ENCODE measurements around the gene ANTXR1. TPM values are rescaled to one million over a fixed set of nuclear protein-coding genes. Genes with fewer than 3 reads are reported as not detected.

ANTXR1 gene
- total and polyA plus RNA-seq, 5 donors from 2014 or later: not detected

- H3K4me1 Mint-ChIP-seq: no peaks in the 10 kb centered on the region
- Histone ChIP-seq H3K4me3 (ENCODE audit: low read depth, low read length) (no peak overlapping the region), H3K9me3 (ENCODE audit: control insufficient read depth in 2 of 2, low read length in 2 of 2) (no peaks in the 10 kb centered on the region), H3K4me1 (ENCODE audit: control insufficient read depth, insufficient read depth, low read length, poor library complexity, severe bottlenecking) (no peaks in the 10 kb centered on the region), H3K36me3 (ENCODE audit: control insufficient read depth, insufficient read depth, low read length) (no peaks in the 10 kb centered on the region), H3K27me3 (ENCODE audit: control insufficient read depth, insufficient read depth, low read length) (peaks cover 14% of the 10 kb centered on the region), H3K27ac (ENCODE audit: insufficient read depth, low read length, poor library complexity, severe bottlenecking) (no peak overlapping the region)
- H3K9me3 Mint-ChIP-seq: peaks cover 0 to 4% (median 0%) of the 10 kb centered on the region in 7 donors
- H3K36me3 Mint-ChIP-seq: no peaks in the 10 kb centered on the region
- no peak overlapping the region for H3K27ac Mint-ChIP-seq
- DNase-seq: no peak
- ATAC-seq (ENCODE audit: low read depth in 2 of 2): no peak
- H3K4me3 Mint-ChIP-seq: no peak overlapping the region
- peaks cover 32% of the 10 kb centered on the region for H3K27me3 Mint-ChIP-seq
These were observed 262.5 kb downstream of the ANTXR1 start for GRCh38 chr2:69275490-69275889.

GRCh38 chr2:69278366-69278765 lies 265.4 kb downstream of the ANTXR1 start:
- ATAC-seq (ENCODE audit: low read depth in 2 of 2) (no peak), DNase-seq (no peak)
- no peak overlapping the region for H3K4me3 Mint-ChIP-seq
- H3K27ac Mint-ChIP-seq: no peak overlapping the region
- Histone ChIP-seq H3K4me3 (ENCODE audit: low read depth, low read length) (no peak overlapping the region), H3K27me3 (ENCODE audit: control insufficient read depth, insufficient read depth, low read length) (peaks cover 10% of the 10 kb centered on the region), H3K9me3 (ENCODE audit: control insufficient read depth in 2 of 2, low read length in 2 of 2) (no peaks in the 10 kb centered on the region), H3K36me3 (ENCODE audit: control insufficient read depth, insufficient read depth, low read length) (no peaks in the 10 kb centered on the region), H3K4me1 (ENCODE audit: control insufficient read depth, insufficient read depth, low read length, poor library complexity, severe bottlenecking) (no peaks in the 10 kb centered on the region), H3K27ac (ENCODE audit: insufficient read depth, low read length, poor library complexity, severe bottlenecking) (no peak overlapping the region)
- H3K36me3 Mint-ChIP-seq: no peaks in the 10 kb centered on the region
- H3K4me1 Mint-ChIP-seq: no peaks in the 10 kb centered on the region
- H3K27me3 Mint-ChIP-seq: peaks cover 18% of the 10 kb centered on the region
- peaks cover 0 to 4% (median 0%) of the 10 kb centered on the region in 7 donors for H3K9me3 Mint-ChIP-seq

- no peaks in the 10 kb centered on the region for H3K36me3 Mint-ChIP-seq
- H3K27ac Mint-ChIP-seq: no peak overlapping the region
- Histone ChIP-seq H3K4me3 (ENCODE audit: low read depth, low read length) (no peak overlapping the region), H3K36me3 (ENCODE audit: control insufficient read depth, insufficient read depth, low read length) (no peaks in the 10 kb centered on the region), H3K9me3 (ENCODE audit: control insufficient read depth in 2 of 2, low read length in 2 of 2) (no peaks in the 10 kb centered on the region), H3K27me3 (ENCODE audit: control insufficient read depth, insufficient read depth, low read length) (peaks cover 8% of the 10 kb centered on the region), H3K4me1 (ENCODE audit: control insufficient read depth, insufficient read depth, low read length, poor library complexity, severe bottlenecking) (no peaks in the 10 kb centered on the region), H3K27ac (ENCODE audit: insufficient read depth, low read length, poor library complexity, severe bottlenecking) (no peak overlapping the region)
- DNase-seq (no peak), ATAC-seq (ENCODE audit: low read depth in 2 of 2) (no peak)
- no peaks in the 10 kb centered on the region for H3K4me1 Mint-ChIP-seq
- no peak overlapping the region for H3K4me3 Mint-ChIP-seq
- H3K9me3 Mint-ChIP-seq: peaks cover 0 to 2% (median 0%) of the 10 kb centered on the region in 7 donors
- peaks cover 15% of the 10 kb centered on the region for H3K27me3 Mint-ChIP-seq
These were observed 266.2 kb downstream of the ANTXR1 start for GRCh38 chr2:69279211-69279610.

- peaks cover 14% of the 10 kb centered on the region for H3K27me3 Mint-ChIP-seq
- Histone ChIP-seq H3K36me3 (ENCODE audit: control insufficient read depth, insufficient read depth, low read length) (no peaks in the 10 kb centered on the region), H3K27me3 (ENCODE audit: control insufficient read depth, insufficient read depth, low read length) (peaks cover 5% of the 10 kb centered on the region), H3K27ac (ENCODE audit: insufficient read depth, low read length, poor library complexity, severe bottlenecking) (no peak overlapping the region), H3K4me3 (ENCODE audit: low read depth, low read length) (no peak overlapping the region), H3K9me3 (ENCODE audit: control insufficient read depth in 2 of 2, low read length in 2 of 2) (no peaks in the 10 kb centered on the region), H3K4me1 (ENCODE audit: control insufficient read depth, insufficient read depth, low read length, poor library complexity, severe bottlenecking) (no peaks in the 10 kb centered on the region)
- H3K4me3 Mint-ChIP-seq: no peak overlapping the region
- no peaks in the 10 kb centered on the region for H3K36me3 Mint-ChIP-seq
- DNase-seq (no peak), ATAC-seq (ENCODE audit: low read depth in 2 of 2) (no peak)
- H3K27ac Mint-ChIP-seq: no peak overlapping the region
- H3K9me3 Mint-ChIP-seq: peaks cover 0 to 2% (median 0%) of the 10 kb centered on the region in 7 donors
- H3K4me1 Mint-ChIP-seq: no peaks in the 10 kb centered on the region
These were observed 267.1 kb downstream of the ANTXR1 start for GRCh38 chr2:69279931-69280681.

GRCh38 chr2:69280796-69281412 lies 267.9 kb downstream of the ANTXR1 start:
- Histone ChIP-seq H3K27me3 (ENCODE audit: control insufficient read depth, insufficient read depth, low read length) (no peaks in the 10 kb centered on the region), H3K4me1 (ENCODE audit: control insufficient read depth, insufficient read depth, low read length, poor library complexity, severe bottlenecking) (no peaks in the 10 kb centered on the region), H3K27ac (ENCODE audit: insufficient read depth, low read length, poor library complexity, severe bottlenecking) (no peak overlapping the region), H3K4me3 (ENCODE audit: low read depth, low read length) (no peak overlapping the region), H3K36me3 (ENCODE audit: control insufficient read depth, insufficient read depth, low read length) (no peaks in the 10 kb centered on the region), H3K9me3 (ENCODE audit: control insufficient read depth in 2 of 2, low read length in 2 of 2) (no peaks in the 10 kb centered on the region)
- Mint-ChIP-seq H3K27ac (no peak overlapping the region), H3K27me3 (peaks cover 13% of the 10 kb centered on the region), H3K4me1 (no peaks in the 10 kb centered on the region), H3K36me3 (no peaks in the 10 kb centered on the region), H3K4me3 (no peak overlapping the region), H3K9me3 (peaks cover 0 to 2% (median 0%) of the 10 kb centered on the region in 7 donors)
- ATAC-seq (ENCODE audit: low read depth in 2 of 2) (no peak), DNase-seq (no peak)

GRCh38 chr2:69285379-69285894 lies 272.5 kb downstream of the ANTXR1 start:
- Mint-ChIP-seq H3K36me3 (no peaks in the 10 kb centered on the region), H3K4me3 (no peak overlapping the region), H3K9me3 (peaks cover 0 to 3% (median 0%) of the 10 kb centered on the region in 7 donors), H3K27me3 (peaks cover 28% of the 10 kb centered on the region), H3K4me1 (no peaks in the 10 kb centered on the region), H3K27ac (no peak overlapping the region)
- no peaks in the 10 kb centered on the region for H3K36me3 ChIP-seq (ENCODE audit: control insufficient read depth, insufficient read depth, low read length)
- DNase-seq: no peak
- H3K27me3 ChIP-seq (ENCODE audit: control insufficient read depth, insufficient read depth, low read length): no peaks in the 10 kb centered on the region
- no peak for ATAC-seq (ENCODE audit: low read depth in 2 of 2)
- no peak overlapping the region for H3K27ac ChIP-seq (ENCODE audit: insufficient read depth, low read length, poor library complexity, severe bottlenecking)
- no peak overlapping the region for H3K4me3 ChIP-seq (ENCODE audit: low read depth, low read length)
- H3K9me3 ChIP-seq (ENCODE audit: control insufficient read depth in 2 of 2, low read length in 2 of 2): no peaks in the 10 kb centered on the region
- no peaks in the 10 kb centered on the region for H3K4me1 ChIP-seq (ENCODE audit: control insufficient read depth, insufficient read depth, low read length, poor library complexity, severe bottlenecking)

GRCh38 chr2:69287544-69287943 lies 274.6 kb downstream of the ANTXR1 start:
- H3K9me3 ChIP-seq (ENCODE audit: control insufficient read depth in 2 of 2, low read length in 2 of 2): no peaks in the 10 kb centered on the region
- H3K4me1 ChIP-seq (ENCODE audit: control insufficient read depth, insufficient read depth, low read length, poor library complexity, severe bottlenecking): no peaks in the 10 kb centered on the region
- Mint-ChIP-seq H3K27me3 (peaks cover 45% of the 10 kb centered on the region), H3K36me3 (no peaks in the 10 kb centered on the region), H3K27ac (no peak overlapping the region), H3K4me3 (no peak overlapping the region), H3K9me3 (peaks cover 0 to 2% (median 0%) of the 10 kb centered on the region in 7 donors), H3K4me1 (no peaks in the 10 kb centered on the region)
- no peak for ATAC-seq (ENCODE audit: low read depth in 2 of 2)
- no peak overlapping the region for H3K27ac ChIP-seq (ENCODE audit: insufficient read depth, low read length, poor library complexity, severe bottlenecking)
- H3K36me3 ChIP-seq (ENCODE audit: control insufficient read depth, insufficient read depth, low read length): no peaks in the 10 kb centered on the region
- no peak overlapping the region for H3K4me3 ChIP-seq (ENCODE audit: low read depth, low read length)
- no peak for DNase-seq
- H3K27me3 ChIP-seq (ENCODE audit: control insufficient read depth, insufficient read depth, low read length): peaks cover 4% of the 10 kb centered on the region

All from CD4-positive, CD25-positive, alpha-beta regulatory T cell (primary cell).